Panc1 (cell line): ENCODE measurements around the gene CYP27C1.

Experiments used
- TCF7L2 ChIP-seq: IDR thresholded peaks from 2 replicates; pipeline ENCODE4 v1.6.1; 2011; ENCODE audit warnings: mild to moderate bottlenecking, low read depth, low read length, inconsistent platforms
- TF ChIP-seq, protein P1 (sequence below): fragments of 450-650 bp; IDR thresholded peaks from 2 replicates; pipeline ENCODE4 v1.5.1; 2017; ENCODE audit warnings: mild to moderate bottlenecking

DNA sequence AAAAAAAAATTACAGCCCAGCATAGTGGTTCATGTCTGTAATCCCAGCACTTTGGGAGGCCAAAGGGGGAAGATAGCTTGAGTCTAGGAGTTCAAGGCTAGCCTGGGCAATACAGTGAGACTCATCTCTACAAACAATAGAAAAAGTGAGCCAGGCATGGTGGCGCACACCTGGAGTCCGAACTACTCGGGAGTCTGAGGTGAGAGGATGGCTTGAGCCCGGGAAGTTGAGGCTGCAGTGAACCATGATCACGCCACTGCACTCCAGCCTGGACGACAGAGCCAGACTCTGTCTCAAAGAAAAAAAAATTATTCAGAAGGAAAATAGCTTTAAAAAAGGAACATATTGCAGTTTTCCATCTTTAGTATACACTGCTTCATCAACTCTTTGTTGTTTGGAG lies 47.8 kb downstream of the CYP27C1 start:
- TF ChIP-seq, protein P1, sequence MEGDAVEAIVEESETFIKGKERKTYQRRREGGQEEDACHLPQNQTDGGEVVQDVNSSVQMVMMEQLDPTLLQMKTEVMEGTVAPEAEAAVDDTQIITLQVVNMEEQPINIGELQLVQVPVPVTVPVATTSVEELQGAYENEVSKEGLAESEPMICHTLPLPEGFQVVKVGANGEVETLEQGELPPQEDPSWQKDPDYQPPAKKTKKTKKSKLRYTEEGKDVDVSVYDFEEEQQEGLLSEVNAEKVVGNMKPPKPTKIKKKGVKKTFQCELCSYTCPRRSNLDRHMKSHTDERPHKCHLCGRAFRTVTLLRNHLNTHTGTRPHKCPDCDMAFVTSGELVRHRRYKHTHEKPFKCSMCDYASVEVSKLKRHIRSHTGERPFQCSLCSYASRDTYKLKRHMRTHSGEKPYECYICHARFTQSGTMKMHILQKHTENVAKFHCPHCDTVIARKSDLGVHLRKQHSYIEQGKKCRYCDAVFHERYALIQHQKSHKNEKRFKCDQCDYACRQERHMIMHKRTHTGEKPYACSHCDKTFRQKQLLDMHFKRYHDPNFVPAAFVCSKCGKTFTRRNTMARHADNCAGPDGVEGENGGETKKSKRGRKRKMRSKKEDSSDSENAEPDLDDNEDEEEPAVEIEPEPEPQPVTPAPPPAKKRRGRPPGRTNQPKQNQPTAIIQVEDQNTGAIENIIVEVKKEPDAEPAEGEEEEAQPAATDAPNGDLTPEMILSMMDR = no peak
- no peak for TF ChIP-seq TCF7L2
